Endothelial cell of umbilical vein (primary cell): Measurements from ENCODE around the gene LCMT1. TPM values are rescaled to one million over a fixed set of nuclear protein-coding genes. Genes with fewer than 3 reads are reported as not detected.

Experiments
- BruUV-seq: library from RNA; stranded (reverse); fragments of 400-500 nt; replicated peaks from 2 replicates; lab custom pipeline; 2021; lab: Mats Ljungman, UMichigan
- CTCF ChIA-PET: fragments of 300-600, 350-600 bp; sonication (Branson Sonifier 250); formaldehyde crosslinking; loops from one replicate; lab custom pipeline; 2021; ENCODE audit warnings: antibody characterized with exemption, inconsistent platforms; lab: Charles Lee
- POLR2A ChIA-PET: fragments of 300-600, 350-600 bp; sonication (Branson Sonifier 250); formaldehyde crosslinking; loops from one replicate; lab custom pipeline; 2021; ENCODE audit warnings: antibody characterized with exemption, inconsistent platforms; lab: Charles Lee
- DNase-seq: peaks from one replicate; pipeline ENCODE4 v3.0.0-alpha.2; 2011; ENCODE audit warnings: low read depth, low spot score
- FAIRE-seq: peaks from 2 replicates; lab custom pipeline; 2011; peaks lifted over from hg19 to GRCh38; lab: Jason Lieb, UNC
- H2AFZ ChIP-seq: 2 replicates; pipeline ENCODE4 v1.6.0; 2012; ENCODE audit warnings: low read depth, low read length, control low read depth, inconsistent platforms
- H3K27ac ChIP-seq: 2 replicates; pipeline ENCODE4 v1.5.1; 2011; ENCODE audit warnings: low read depth, mild to moderate bottlenecking, control low read depth, low read length, moderate library complexity; ENCODE audit not compliant: insufficient read depth
- H3K27me3 ChIP-seq, 2 experiments: 2 replicates each; pipeline versions ENCODE4 v1.6.0 to v1.6.1; 2011; ENCODE audit warnings: low read length in 2 of 2, mixed read lengths in 1 of 2; ENCODE audit not compliant: control insufficient read depth in 2 of 2, insufficient read depth in 2 of 2
- H3K36me3 ChIP-seq, 2 experiments: 2 replicates in 1 of 2; 3 replicates in 1 of 2; pipeline ENCODE4 v1.5.1; 2011; ENCODE audit warnings: low read length in 2 of 2, mild to moderate bottlenecking in 1 of 2, moderate library complexity in 1 of 2; ENCODE audit not compliant: control insufficient read depth in 2 of 2, insufficient read depth in 2 of 2; ENCODE audit errors: extremely low read depth in 1 of 2
- H3K4me1 ChIP-seq: 3 replicates; pipeline ENCODE4 v1.5.1; 2011; ENCODE audit warnings: mild to moderate bottlenecking, low read length; ENCODE audit not compliant: control insufficient read depth, insufficient read depth; ENCODE audit errors: extremely low read depth
- H3K4me2 ChIP-seq: 2 replicates; pipeline ENCODE4 v1.6.1; 2011; ENCODE audit warnings: low read length, control low read depth, mixed read lengths; ENCODE audit not compliant: insufficient read depth
- H3K4me3 ChIP-seq, 3 experiments: fragments of 200-600 bp in 1 of 3; sonication (generic), shearing (Covaris generic) in 1 of 3; replicated peaks in 1 of 3; 2 replicates each; pipeline ENCODE4 v1.5.1; 2011 to 2016; ENCODE audit warnings: control low read depth in 3 of 3, low read length in 3 of 3, mild to moderate bottlenecking in 2 of 3, inconsistent platforms in 1 of 3, low read depth in 1 of 3, moderate library complexity in 1 of 3; ENCODE audit not compliant: insufficient read depth in 1 of 3
- H3K79me2 ChIP-seq: 2 replicates; pipeline ENCODE4 v1.6.0; 2012; ENCODE audit warnings: low read length, inconsistent platforms; ENCODE audit not compliant: control insufficient read depth, insufficient read depth
- H3K9ac ChIP-seq: replicated peaks from 2 replicates; pipeline ENCODE3; 2011; ENCODE audit warnings: low read length, control low read depth; ENCODE audit not compliant: insufficient read depth; ENCODE audit errors: extremely low read depth
- H3K9me1 ChIP-seq: replicated peaks from 3 replicates; pipeline ENCODE4 v1.6.0; 2011; ENCODE audit warnings: mild to moderate bottlenecking, low read length; ENCODE audit not compliant: control insufficient read depth, insufficient read depth; ENCODE audit errors: extremely low read depth
- H3K9me3 ChIP-seq: replicated peaks from 2 replicates; pipeline ENCODE4 v1.5.1; 2012; ENCODE audit warnings: low read length, inconsistent platforms; ENCODE audit not compliant: control insufficient read depth, insufficient read depth
- H4K20me1 ChIP-seq: replicated peaks from 2 replicates; pipeline ENCODE3; 2011; ENCODE audit warnings: mild to moderate bottlenecking, low read length; ENCODE audit not compliant: control insufficient read depth, insufficient read depth; ENCODE audit errors: extremely low read depth
- CTCF ChIP-seq, 2 donors: IDR thresholded peaks; 1 replicate in 1 of 2; 2 replicates in 1 of 2; pipeline ENCODE4 v1.5.1; 2011; ENCODE audit warnings: low read length in 2 of 2, mild to moderate bottlenecking in 2 of 2, moderate library complexity in 2 of 2, control low read depth in 1 of 2, inconsistent platforms in 1 of 2, low read depth in 1 of 2; ENCODE audit not compliant: insufficient read depth in 1 of 2; ENCODE audit errors: extremely low read depth in 1 of 2
- EZH2 ChIP-seq: IDR thresholded peaks from 2 replicates; pipeline ENCODE4 v1.6.1; 2012; ENCODE audit warnings: borderline replicate concordance, low read depth, mild to moderate bottlenecking, moderate library complexity, low read length, inconsistent platforms; ENCODE audit not compliant: severe bottlenecking
- FOS ChIP-seq: IDR thresholded peaks from 2 replicates; pipeline ENCODE4 v1.6.1; 2011; ENCODE audit warnings: mild to moderate bottlenecking, low read length, moderate library complexity, borderline replicate concordance; ENCODE audit not compliant: insufficient read depth
- GATA2 ChIP-seq: IDR thresholded peaks from 2 replicates; pipeline ENCODE4 v1.7.0; 2011; ENCODE audit warnings: low read depth, mild to moderate bottlenecking, moderate library complexity, mixed read lengths, low read length; ENCODE audit not compliant: insufficient read length, insufficient read depth
- JUN ChIP-seq: IDR thresholded peaks from 2 replicates; pipeline ENCODE4 v1.6.1; 2011; ENCODE audit warnings: borderline replicate concordance, low read depth; ENCODE audit not compliant: insufficient read length, insufficient read depth
- MYC ChIP-seq: IDR thresholded peaks from one replicate; pipeline ENCODE4 v1.6.1; 2011; ENCODE audit warnings: mild to moderate bottlenecking, low read depth, low read length
- POLR2A ChIP-seq: IDR thresholded peaks from 2 replicates; pipeline ENCODE4 v1.6.1; 2012; ENCODE audit warnings: low read depth, mild to moderate bottlenecking, control low read depth, low read length
- POLR2AphosphoS5 ChIP-seq: IDR thresholded peaks from 2 replicates; pipeline ENCODE4 v1.6.1; 2012; ENCODE audit warnings: low read depth, mild to moderate bottlenecking, control low read depth, low read length, moderate library complexity; ENCODE audit not compliant: insufficient read depth
- dilution Hi-C: fragments of 300-500 bp; cut with MboI; formaldehyde crosslinking; loops from one replicate; pipeline ENCODE4 v1.15.0; 2019; ENCODE audit warnings: low sequenced_read_pairs; ENCODE audit not compliant: extremely low pct_ligation_motif_present
- intact Hi-C: fragments of 100-400 bp; cut with micrococcal nuclease; formaldehyde crosslinking; loops from one replicate; pipeline ENCODE4 v1.10.0; 2022
- polyA plus RNA-seq, 4 experiments: library from polyadenylated mRNA; depleted of rRNA in 3 of 4; stranded (reverse) in 3 of 4; unstranded in 1 of 4; fragments of >200 nt; gene quantifications; 2 replicates each; pipeline versions ENCODE4 v1.2.1 to v1.2.3, GENCODE V29; 2011 to 2012; ENCODE audit warnings: missing spikeins in 1 of 4
- total RNA-seq: library from RNA; stranded (reverse); gene quantifications from 2 replicates; pipeline ENCODE4 v1.2.3, GENCODE V29; 2021
- TF ChIP-seq, protein P1 (sequence below): IDR thresholded peaks from 2 replicates; pipeline ENCODE4 v1.6.1; 2011; ENCODE audit not compliant: insufficient read depth, insufficient read length

Gene LCMT1
- total and polyA plus RNA-seq, 2 donors (not counting 3 experiments of a cell fraction or from before 2014, with no cell fraction given): 23.5 to 36.2 TPM

DNA sequence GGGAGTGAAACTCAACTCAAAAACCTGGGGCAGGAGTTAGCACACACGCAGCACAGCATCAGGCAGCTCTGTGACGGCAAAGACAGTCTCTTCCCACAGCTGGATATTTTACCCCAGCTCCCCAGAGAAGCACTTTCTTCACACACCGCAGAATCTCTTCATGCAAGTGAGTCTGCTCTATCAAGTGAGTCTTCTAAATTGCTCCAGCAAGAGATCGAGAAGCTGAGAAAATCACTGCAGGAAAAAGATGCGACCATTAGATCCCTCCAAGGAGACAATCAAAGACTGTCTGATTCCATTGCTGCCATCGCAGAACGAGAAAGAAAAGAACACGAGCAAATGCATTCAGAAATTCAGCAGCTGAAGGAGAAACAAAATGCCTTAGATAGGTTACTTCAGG lies 16.9 kb upstream of the LCMT1 start:
- DNase-seq (no peak), FAIRE-seq (no peak)
- ChIA-PET CTCF (no interaction called here), POLR2A (no interaction called here)
- no TSS peak for BruUV-seq
- Histone ChIP-seq H3K79me2 (no peaks in the 10 kb centered on the region), H3K9ac (no peak overlapping the region), H3K4me3 (no peak overlapping the region), H4K20me1 (no peaks in the 10 kb centered on the region), H3K36me3 (no peaks in the 10 kb centered on the region), H2AFZ (no peak overlapping the region), H3K4me1 (no peaks in the 10 kb centered on the region), H3K27me3 (peaks cover 15 to 16% of the 10 kb centered on the region in 2 experiments), H3K9me3 (no peaks in the 10 kb centered on the region), H3K27ac (no peak overlapping the region), H3K4me2 (no peak overlapping the region), H3K9me1 (no peaks in the 10 kb centered on the region)
- dilution Hi-C loops: no loop called here
- intact Hi-C loops: no loop called here
- TF ChIP-seq FOS (no peak), POLR2A (no peak), POLR2AphosphoS5 (no peak), JUN (no peak), EZH2 (no peak), GATA2 (no peak), MYC (no peak), CTCF (IDR thresholded peaks at IDR 0.05; ENCODE audit: extremely low read depth in 1 of 2, insufficient read depth in 1 of 2, low read depth in 1 of 2, low read length in 2 of 2) (no peak)
- TF ChIP-seq, protein P1, sequence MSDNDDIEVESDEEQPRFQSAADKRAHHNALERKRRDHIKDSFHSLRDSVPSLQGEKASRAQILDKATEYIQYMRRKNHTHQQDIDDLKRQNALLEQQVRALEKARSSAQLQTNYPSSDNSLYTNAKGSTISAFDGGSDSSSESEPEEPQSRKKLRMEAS: no peak
